NCI-H1417 treated with DMSO at 0.1 percent for 48 hours (cell line): Measurements from ENCODE around the gene CABLES2.
"Not testable (repeated sequence)": the region's sequence is repeated elsewhere in the genome, so short reads cannot be mapped to it uniquely, and the experiment has no call there.

ENCODE experiments used
- DNase-seq: peaks from one replicate; lab custom pipeline; 2025; lab: John Stamatoyannopoulos, UW

The CABLES2 gene

DNA sequence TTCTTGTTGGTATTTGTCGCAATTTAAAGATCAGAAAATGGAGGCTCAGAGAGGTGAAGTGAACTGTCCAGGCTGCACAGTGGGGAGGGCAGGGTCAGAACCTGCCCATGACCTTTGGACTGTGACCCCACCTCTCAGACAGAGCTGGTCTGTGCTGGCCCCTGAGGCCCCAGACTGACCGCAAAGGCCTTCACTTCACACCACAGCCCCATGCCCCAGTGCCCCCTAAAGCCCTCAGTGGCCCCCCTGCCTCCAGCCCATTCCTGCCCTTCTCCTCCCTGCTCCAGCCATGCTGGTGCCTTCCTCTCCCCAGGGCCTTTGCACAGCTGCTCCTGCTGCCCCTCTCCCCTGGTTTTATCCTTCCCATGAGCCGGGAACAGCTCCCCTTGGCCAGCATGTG is 29.6 kb upstream of the CABLES2 start:
- no peak for DNase-seq

DNA sequence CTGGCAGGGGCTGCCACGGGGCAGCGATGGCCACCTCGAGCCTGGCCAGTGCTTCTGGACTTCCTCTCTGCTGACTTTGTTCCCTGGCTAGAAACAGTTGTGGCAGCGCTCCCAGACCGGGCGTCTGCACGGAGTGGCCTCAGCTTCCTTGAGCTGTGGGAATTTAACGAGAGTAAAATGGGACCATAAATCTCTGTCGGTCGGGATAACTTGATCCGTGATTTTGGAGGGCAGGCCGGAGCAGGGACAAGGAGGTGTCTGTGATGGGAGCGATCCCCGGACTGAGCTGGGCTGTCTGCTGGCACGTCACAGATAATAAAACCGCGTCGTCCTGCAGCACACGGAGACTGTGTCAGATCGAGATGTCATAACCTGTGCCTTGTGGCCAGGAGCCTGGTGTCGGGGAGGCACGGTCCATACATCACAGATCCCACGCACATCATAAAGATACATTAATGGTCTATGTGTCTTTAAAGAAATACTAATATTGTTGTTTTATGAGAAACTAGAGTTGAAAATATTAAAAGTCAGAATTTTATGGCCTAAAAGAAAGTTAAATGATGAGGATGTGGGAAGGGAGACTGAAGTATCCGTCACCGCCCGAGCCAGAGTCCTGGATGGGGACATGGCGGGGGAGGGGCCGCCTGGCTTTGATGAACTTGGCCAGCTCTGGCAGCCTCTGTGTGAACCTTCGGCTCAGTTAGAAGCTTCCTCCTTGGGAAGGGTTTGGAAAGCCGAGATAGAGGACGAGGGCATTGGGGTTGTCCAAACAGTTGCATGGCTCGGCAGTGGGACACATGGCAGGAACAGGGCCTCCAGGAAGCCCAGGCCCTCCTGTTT is 26.8 kb upstream of the CABLES2 start:
- no peak for DNase-seq

DNA sequence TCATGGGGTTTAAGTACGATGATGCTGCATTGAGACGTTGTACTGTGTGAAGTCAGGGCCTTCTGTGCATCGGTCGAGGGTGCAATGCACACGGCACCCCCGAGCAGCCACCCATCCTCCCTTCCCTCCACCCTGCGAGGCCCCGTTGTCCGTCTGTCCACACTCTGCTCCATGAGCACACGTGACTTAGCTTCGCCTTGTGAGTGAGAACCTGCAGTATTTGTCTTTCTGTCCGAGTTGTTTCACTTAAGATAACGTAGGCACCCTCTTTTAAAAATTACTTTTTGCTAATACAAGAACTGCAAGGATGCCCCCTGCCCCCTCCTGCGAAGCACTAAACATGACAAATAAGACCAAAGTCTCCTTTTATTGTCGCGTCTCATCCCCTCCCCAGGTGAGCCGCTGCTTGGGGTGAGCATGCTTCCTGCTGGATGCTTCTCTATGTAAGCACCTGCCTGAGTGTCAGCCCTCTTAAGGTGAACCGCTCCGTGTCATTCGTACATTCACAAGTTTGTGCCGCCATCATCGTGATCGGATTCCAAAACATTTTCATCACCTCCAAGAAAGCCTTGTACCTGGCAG is 23.9 kb upstream of the CABLES2 start:
- DNase-seq, result no peak

DNA sequence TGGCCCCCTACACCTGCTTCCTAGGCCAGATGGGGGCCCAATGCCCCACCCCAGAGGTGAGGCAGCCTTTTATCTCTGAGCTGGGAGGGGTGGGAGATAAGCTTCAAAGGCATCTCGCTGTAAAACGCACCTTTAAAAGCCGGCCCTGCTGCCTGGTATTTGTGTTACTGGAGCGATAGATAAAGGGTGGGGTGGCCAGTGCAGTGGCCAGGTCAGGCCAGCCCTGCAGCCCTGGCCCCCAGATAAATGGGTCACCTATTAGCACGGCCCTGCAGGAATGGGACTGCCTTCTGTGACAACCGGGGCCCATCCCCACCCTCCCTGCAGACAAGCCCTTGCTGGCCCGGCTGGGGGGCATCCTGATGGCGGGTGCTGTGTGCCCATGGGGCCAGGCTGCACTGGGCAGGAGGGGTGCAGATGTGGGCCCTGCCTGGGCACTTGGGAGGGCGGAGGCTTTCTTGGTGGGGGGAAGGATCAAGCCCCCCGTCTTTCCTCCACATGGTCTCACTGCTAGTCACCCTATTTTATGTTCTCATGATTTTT is 23.3 kb upstream of the CABLES2 start:
- no peak for DNase-seq

DNA sequence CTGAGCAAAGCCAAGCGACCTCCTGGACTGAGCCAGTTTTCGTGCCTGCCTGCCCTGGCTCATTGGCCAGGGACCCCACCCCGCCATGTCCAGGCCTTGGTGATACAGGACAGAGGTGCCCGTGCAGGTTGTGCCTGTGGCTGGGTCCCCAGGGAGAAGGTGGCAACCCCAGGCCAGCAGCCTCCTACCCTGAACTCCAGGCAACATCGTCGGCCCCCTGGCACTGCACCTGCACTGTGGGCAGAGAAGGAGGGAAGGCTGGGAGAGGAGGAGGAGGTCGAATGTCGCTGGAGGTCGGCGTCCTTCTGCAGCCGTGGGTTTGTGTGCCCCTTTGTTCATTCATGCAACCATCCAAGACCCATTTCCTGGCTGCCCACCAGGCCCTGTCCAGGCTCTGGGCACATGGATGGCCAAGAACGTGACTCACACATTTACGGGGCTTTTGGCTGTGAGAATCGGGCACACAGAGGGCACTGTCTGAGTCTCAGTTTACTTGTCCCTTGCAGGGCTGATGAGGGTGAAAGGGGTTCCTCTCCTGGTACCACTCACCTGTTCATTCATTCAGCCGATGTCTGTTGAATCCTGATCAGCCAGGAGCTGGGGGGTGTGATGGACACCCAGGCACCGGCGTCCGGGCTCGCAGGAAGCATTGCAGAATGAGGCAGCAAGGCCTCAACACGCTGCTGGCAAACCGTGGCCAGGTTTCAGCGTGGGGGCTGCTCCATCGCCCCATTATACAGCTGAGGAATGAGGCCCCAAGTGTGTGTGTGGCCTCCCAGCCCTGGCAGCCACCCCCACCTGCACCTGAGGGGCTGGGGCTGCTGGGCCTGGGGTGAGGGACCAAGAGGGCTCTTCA is 22.6 kb upstream of the CABLES2 start:
- no peak for DNase-seq

DNA sequence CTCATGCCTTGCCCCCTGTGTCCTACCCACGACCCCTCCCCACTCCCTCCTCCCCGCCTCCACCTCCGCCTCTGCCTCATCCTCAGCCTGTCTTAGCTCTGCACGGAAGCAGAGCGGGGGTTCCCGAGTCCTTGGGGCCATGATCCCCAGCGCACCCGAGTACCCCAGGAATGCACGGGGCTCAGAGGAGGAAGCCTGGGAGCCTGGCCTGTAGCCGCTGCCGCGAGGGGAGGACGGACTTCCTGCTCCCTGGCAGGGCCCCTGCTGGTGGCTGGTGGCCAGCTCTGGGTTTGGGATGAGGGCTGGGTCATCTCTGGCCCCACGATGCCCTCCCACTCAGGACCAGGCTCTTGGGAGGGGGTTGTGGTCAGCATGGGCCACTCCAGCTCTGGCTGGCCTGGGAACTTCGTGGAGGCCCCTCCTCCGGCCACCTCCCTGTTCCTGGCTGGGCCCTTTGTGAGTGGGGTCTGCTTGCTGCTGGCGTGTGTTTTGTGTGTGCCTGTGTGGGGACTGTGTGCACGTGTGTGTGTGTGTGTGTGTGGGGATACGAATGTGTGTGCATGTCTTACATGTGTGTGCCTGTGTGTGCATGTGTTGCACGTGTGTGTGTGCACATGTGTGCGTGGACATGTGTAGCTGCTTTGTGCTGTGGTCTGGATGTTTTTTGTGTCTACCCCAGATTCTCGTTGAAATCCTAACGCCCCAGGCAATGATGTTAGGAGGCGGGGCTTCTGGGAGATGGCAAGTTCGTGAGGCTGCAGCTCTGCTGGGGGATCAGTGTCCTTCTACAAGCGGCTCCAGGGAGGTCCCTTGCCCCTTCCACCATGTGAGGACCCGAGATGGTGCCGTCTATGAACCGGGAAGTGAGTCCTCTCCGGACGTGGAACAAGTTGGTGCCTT is 21.6 kb upstream of the CABLES2 start:
- no peak for DNase-seq

DNA sequence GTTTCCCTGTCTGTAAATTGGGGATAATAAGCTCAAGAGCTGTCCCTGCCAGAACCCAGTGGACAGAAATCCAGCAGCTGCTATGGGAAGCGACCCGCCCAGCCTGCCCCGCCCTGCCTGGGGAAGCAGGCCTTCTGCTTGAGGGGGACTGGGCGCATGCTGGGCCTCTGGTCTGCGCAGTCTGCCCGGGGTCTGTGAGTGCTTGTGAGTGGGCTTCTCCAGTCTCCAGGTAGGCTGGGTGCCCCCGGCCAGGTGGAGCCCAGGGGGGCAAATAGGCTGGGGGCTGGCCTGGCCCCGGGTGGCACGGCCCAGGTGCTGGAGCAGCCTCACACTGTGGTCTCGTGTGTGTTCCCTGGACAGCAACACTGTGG is 20.9 kb upstream of the CABLES2 start:
- no peak for DNase-seq

DNA sequence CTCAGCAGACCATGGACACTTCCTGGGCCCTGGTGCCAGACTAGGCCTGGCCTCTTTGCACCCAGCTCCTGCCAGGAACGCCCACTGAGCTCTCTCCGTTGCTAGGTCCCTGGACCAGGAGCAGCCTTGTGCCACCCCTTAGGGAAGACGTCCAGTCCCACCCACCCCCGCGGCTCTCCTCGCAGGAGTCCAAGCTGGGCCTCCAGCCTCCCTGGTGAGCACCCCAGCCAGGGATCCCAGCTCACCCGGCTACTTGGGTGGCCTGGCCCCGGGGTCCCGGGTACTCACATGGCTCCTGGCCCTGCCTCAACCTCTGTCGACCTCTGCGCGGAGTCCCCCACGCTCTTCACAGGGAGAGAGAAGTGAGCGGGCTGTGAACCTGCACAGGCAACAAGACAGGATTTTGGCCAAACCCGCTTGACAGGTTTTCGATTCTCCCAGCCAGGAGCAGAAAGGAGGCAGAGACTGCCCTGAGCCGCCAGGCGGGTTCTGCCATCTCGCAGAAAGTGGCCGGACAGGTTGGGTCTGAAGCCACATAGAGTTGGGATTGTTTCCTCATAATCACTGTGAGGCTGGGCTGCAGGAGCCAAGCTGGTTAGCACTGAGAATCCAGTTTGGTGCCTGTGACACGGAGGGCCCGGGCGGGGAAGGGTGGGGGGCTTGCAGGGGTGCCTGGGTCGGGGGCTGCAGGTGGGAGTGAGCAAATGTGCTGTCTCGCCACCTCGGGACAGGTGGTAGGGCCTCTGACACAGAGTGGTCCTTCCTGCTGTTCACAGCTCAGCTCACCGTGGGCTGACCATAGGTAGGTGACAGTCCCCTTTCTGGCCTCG is 20.3 kb upstream of the CABLES2 start, which contains the start of gene RBBP8NL:
TSS of gene RBBP8NL (minus strand) at position 368 of the 830 bp plus-strand sequence. CDS start 7,892 bp downstream, outside the sequence.
- DNase-seq, result peak; percentile 50

DNA sequence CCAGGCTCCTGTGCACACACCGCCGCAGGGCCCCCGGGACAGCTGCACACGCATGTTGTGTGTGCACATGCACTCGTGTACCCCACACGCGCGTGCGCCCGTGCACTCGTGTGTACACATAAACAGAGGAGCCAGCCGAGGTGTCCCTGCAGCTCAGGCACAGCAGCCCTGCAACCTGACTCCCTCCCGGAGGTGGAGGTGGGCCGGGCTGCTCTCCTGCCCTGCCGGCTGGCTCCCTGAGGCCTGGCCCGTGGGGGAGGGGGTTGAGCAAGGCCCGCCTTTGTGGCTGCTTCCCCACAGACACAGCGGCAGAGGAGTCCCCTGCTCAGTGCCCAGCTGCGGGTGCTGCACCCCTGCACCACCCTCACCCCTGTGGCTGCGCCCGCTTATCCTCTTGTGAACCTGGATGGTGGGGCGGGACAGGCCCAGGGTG is 19.6 kb upstream of the CABLES2 start:
- no peak for DNase-seq

DNA sequence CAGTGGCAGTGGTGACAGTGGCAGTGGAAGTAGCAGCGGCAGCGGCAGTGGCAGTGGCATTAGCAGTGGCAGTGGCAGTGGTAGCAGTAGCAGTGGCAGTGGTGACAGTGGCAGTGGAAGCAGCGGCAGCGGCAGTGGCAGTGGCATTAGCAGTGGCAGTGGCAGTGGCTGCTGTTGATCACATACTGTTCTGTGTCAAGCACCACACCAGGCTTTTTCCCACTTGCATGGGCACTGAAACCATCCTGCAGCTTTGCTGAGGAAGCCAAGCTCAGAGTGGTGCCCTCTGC is 18.9 kb upstream of the CABLES2 start:
- not testable (repeated sequence) for DNase-seq

DNA sequence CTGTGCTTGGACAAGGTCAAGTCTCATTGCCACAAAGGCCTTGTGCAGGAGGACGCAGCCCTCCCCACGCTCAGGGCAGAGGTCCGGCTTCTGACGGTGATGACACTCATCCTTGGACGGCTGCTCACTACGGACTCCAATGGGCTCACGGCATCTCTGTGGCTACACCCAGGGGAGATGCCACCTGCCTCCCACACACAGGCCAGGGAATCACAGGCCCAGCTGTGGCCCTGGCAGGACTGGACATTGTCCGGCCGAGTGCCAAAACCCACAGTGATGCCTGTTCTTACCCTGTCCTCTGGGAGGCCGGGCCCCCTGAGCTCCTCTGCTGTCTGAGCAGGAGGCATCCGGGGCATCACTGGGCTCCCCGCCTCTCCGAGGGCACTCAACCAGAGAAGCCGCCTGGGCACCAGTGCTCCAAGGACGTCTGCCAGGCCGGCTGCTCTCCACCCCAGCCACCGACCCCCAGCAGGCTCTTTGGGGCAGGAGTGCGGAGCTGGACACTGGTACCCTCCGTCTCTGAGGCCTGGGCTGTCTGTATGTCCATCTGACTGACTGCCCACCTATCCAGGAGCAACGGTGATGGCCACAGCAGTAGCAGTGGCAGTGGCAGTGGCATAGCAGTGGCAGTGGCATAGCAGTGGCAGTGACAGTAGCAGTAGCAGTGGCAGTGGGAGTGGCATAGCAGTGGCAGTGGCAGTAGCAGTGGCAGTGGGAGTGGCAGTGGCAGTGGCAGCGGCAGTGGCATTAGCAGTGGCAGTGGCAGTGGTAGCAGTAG is 18.4 kb upstream of the CABLES2 start:
- no peak for DNase-seq

DNA sequence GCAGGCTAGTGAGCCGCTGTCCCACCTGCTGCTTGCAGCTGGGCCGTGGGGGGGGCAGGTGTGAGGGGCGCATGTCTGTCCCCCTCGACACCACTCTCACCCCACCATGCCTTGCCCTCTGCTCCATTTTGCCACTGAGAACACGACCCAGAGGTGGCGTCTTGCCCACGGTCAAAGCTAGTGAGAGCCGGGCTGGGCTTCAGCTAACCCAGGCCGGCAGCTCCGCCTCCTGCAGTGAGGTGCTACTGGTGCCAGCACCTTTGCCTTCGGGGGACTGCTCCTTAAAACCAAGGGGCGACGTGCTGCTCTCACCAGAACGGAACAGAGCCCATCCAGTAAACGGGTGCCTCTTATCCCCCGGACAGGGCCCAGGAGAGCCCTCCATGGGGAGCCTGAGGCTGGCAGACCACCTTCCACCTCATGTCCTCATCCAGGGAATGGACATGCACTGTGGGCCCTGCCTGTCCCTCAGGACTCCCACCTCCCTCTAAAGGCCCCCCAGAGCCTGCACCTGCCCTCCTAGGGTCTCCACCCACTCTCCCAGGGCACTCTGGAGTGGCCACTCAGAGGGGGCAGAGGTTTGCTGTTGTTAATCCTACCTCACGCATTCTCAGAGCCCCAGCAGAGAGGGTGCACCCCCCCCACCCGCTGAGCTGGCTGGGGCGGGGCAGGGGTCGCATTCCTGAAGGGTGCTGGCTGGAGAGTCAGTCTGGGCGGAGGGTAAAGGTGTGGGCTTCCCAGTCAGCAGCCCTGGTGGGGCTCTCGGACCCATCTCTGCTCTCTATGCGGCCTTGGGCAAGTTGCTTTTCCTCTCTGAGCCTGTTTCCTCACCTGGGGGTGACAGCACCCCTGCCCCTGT is 17.4 kb upstream of the CABLES2 start:
- no peak for DNase-seq

DNA sequence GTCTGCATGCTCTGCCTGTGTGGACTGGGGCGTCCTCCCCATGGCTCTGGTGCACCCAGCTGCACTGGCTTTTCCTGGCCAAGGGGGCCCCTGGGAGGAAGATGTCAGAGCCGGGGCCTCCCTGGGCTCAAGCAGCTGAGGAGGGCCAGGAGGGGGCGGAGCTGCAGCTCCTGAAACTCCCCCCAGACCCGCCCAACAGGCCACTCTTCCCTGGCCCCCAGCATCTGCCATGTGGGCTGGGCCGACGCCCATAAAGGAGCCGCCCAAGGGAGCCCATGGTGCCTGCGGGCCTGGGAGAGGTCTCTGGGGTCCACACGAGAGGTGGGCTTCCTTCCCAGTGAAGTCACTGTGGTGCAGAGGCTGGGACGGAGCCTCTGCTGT is 16.2 kb upstream of the CABLES2 start:
- DNase-seq, result no peak

DNA sequence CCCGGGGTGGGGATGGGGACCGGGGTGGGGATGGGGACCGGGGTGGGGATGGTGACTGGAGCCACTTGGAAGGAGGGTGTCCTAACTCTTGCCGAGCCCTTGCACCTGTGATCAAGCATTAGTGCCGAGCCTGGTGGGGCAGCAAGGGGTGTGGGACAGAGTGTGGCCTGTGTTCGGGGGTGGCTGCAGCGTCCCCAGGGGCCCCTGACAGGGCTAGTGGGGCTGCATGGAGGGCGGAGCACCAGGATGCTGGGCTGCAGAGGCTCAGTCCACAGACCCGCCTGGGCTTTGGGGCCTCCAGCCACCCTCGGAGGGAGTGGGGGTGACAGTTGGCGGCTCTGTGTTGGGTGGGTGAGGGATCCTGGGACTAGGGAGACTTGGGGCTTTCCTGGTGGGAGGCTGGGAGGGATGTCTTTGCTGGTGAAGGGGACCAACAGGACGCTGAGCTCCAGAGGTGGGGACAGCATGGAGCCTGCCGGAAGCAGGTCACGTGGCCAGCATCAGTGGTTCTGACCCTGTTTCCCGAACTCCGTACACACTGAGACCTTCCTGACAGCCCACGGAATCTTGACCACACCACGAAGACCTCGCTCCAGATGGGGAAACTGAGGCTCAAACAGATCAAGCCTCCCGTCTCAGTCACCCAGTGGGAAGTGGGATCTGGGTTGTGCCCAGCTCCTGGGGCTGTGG is 15.7 kb upstream of the CABLES2 start:
- no peak for DNase-seq

DNA sequence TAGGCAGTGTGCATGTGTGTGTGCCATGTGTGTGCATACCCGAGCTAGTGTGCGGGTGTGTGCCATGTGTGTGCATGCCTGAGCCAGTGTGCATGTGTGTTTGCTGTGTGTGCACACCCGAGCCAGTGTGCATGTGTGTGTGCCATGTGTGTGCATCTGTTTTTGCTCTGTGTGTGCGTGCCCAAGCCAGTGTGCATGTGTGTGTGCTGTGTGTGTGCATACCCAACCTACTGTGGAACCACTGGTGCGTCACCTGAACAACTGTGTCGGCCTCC is 14.6 kb upstream of the CABLES2 start:
- DNase-seq, result no peak

DNA sequence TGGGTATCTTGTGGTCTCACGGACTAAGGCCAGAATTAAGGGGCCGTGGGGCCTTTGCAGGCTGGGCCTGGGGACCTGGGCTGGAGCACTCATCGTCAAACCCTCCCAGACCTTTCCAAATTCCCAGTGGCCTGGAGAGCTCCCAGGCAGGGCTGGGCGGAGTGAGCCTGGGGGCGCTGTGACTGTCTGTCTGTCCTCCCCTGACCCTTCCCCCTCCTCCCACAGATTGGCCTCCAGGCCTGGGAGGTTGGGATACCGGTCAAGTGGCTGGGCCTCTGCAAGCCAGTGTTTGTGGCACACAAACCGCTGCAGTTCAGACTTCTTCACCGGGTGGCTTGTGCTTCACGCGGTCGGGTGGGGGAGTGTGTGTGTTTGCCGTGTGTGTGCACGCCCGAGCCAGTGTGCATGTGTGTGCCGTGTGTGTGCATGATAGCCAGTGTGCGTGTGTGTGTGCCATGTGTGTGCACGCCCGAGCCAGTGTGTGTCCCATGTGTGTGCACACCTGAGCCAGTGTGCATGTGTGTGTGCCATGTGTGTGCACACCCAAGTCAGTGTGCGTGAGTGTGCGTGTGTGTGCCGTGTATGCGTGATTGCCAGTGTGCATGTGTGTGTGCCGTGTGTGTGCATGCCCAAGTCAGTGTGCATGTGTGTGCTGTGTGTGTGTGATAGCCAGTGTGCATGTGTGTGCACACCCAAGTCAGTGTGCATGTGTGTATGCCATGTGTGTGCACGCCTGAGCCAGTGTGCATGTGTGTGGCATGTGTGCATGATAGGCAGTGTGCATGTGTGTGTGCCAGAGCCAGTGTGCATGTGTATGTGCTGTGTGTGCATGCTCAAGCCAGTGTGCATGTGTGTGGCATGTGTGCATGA is 14.0 kb upstream of the CABLES2 start:
- DNase-seq, result no peak

DNA sequence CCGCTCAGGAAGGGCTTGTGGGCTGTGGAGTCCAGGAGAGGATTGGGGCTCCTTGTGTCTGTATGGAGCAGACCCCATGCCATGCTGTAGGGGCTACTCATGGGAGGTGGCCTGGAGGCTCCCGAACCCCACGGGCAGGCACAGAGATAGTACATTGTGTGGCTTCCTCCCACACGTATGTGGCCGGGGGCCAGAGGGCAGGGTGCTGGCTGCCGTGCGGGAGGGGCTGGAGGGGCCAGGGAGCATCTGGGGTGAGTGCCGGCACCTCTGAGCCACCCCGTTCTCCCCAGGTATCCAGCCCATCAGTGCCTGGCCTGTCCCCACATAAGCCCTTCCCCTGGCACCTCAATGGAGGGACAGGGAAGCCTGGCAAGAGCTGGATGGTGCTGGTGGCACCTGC is 12.7 kb upstream of the CABLES2 start:
- DNase-seq, result no peak
